Measurements from ENCODE around the gene UBR4.
"Not testable (repeated sequence)": the region's sequence is repeated elsewhere in the genome, so short reads cannot be mapped to it uniquely, and the experiment has no call there.

Gene UBR4

GRCh38 chr1:19209990-19210771 is at the start of gene UBR4:
Gene UBR4, minus strand, starts transcription at chr1:19210266. Its CDS starts 18 bp downstream, at chr1:19210248.
- in situ Hi-C loops (cut with MboI; ENCODE audit: low sequenced_read_pairs), result no loop called here

GRCh38 chr1:19258353-19258752 is 48.3 kb upstream of the UBR4 start:
- in situ Hi-C loops (cut with MboI; ENCODE audit: low sequenced_read_pairs), result no loop called here

- in situ Hi-C loops (cut with MboI; ENCODE audit: low sequenced_read_pairs), result no loop called here
Measured at GRCh38 chr1:19257178-19257914, 47.3 kb upstream of the UBR4 start.

GRCh38 chr1:19256301-19256700 is 46.2 kb upstream of the UBR4 start:
- in situ Hi-C loops (cut with MboI; ENCODE audit: low sequenced_read_pairs), result not testable (repeated sequence)

GRCh38 chr1:19255288-19255687 is 45.2 kb upstream of the UBR4 start:
- in situ Hi-C loops (cut with MboI; ENCODE audit: low sequenced_read_pairs), result no loop called here

GRCh38 chr1:19254416-19254815 is 44.4 kb upstream of the UBR4 start:
- in situ Hi-C loops (cut with MboI; ENCODE audit: low sequenced_read_pairs), result no loop called here

GRCh38 chr1:19251305-19252196 is 41.5 kb upstream of the UBR4 start, which contains the start of the genes EMC1 and MRTO4:
Gene EMC1, minus strand, starts transcription at chr1:19251524. Its CDS starts 15 bp downstream, at chr1:19251509.
Gene MRTO4, plus strand, starts transcription at chr1:19251805. Its CDS starts 31 bp downstream, at chr1:19251836.
- in situ Hi-C loops (cut with MboI; ENCODE audit: low sequenced_read_pairs), result no loop called here

- in situ Hi-C loops (cut with MboI; ENCODE audit: low sequenced_read_pairs), result no loop called here
Measured at GRCh38 chr1:19250629-19251304, 40.7 kb upstream of the UBR4 start.

GRCh38 chr1:19240673-19241538 is 30.8 kb upstream of the UBR4 start:
- in situ Hi-C loops (cut with MboI; ENCODE audit: low sequenced_read_pairs), result no loop called here

- in situ Hi-C loops (cut with MboI; ENCODE audit: low sequenced_read_pairs), result no loop called here
Measured at GRCh38 chr1:19239876-19240275, 29.8 kb upstream of the UBR4 start.

GRCh38 chr1:19234224-19234623 is 24.2 kb upstream of the UBR4 start:
- in situ Hi-C loops (cut with MboI; ENCODE audit: low sequenced_read_pairs), result no loop called here

- in situ Hi-C loops (cut with MboI; ENCODE audit: low sequenced_read_pairs), result no loop called here
Measured at GRCh38 chr1:19232524-19232846, 22.4 kb upstream of the UBR4 start.

- in situ Hi-C loops (cut with MboI; ENCODE audit: low sequenced_read_pairs), result not testable (repeated sequence)
Measured at GRCh38 chr1:19231736-19232523, 21.9 kb upstream of the UBR4 start.

- in situ Hi-C loops (cut with MboI; ENCODE audit: low sequenced_read_pairs), result no loop called here
Measured at GRCh38 chr1:19229828-19230325, 19.8 kb upstream of the UBR4 start.

- in situ Hi-C loops (cut with MboI; ENCODE audit: low sequenced_read_pairs), result no loop called here
Measured at GRCh38 chr1:19229229-19229628, 19.2 kb upstream of the UBR4 start.

GRCh38 chr1:19222979-19223824 is 13.1 kb upstream of the UBR4 start:
- in situ Hi-C loops (cut with MboI; ENCODE audit: low sequenced_read_pairs), result no loop called here

GRCh38 chr1:19222573-19222972 is 12.5 kb upstream of the UBR4 start:
- in situ Hi-C loops (cut with MboI; ENCODE audit: low sequenced_read_pairs), result no loop called here

GRCh38 chr1:19220991-19221390 is 10.9 kb upstream of the UBR4 start:
- in situ Hi-C loops (cut with MboI; ENCODE audit: low sequenced_read_pairs), result no loop called here
